ENCODE results near the gene SCFD2. TPM values are rescaled to one million over a fixed set of nuclear protein-coding genes. Genes with fewer than 3 reads are reported as not detected.

The SCFD2 gene
- polyA plus RNA-seq, 1 of the 3 experiments (the other 2 are of a cell fraction), result 14.1 TPM

- Histone ChIP-seq H3K27me3 (ENCODE audit: insufficient read depth) (no peaks in the 10 kb centered on the region), H3K4me2 (no peak overlapping the region), H3F3A (replicated peaks; ENCODE audit: insufficient read depth) (peaks cover 19% of the 10 kb centered on the region), H3K9me3 (no peaks in the 10 kb centered on the region), H3K9ac (no peak overlapping the region), H3K9me2 (no peaks in the 10 kb centered on the region), H3K4me3 (ENCODE audit: low read depth in 2 of 2, low read length in 1 of 2) (no peak overlapping the region), H4K20me1 (ENCODE audit: insufficient read depth) (no peaks in the 10 kb centered on the region), H3K79me2 (ENCODE audit: insufficient read depth) (no peaks in the 10 kb centered on the region), H2AFZ (ENCODE audit: low read depth) (no peak overlapping the region), H3K36me3 (replicated peaks in 1 of 2; ENCODE audit: control insufficient read depth in 1 of 2, insufficient read depth in 2 of 2, low read length in 1 of 2) (no peaks in the 10 kb centered on the region), H3K27ac (ENCODE audit: low read depth in 2 of 2, low read length in 1 of 2) (no peak overlapping the region), H3K4me1 (ENCODE audit: control insufficient read depth in 1 of 2, insufficient read depth in 2 of 2, low read depth in 1 of 2, low read length in 1 of 2) (no peaks in the 10 kb centered on the region; a peak in 2 of 4 replicates)
- TF ChIP-seq TCF12 (IDR thresholded peaks at IDR 0.05) (no peak), IRF3 (IDR thresholded peaks at IDR 0.05; ENCODE audit: low read depth, low read length) (no peak), EP300 (IDR thresholded peaks at IDR 0.05; ENCODE audit: borderline replicate concordance in 1 of 2, low read depth in 1 of 2, low read length in 1 of 2) (no peak), REST (IDR thresholded peaks at IDR 0.05; ENCODE audit: low read depth, low read length) (no peak), ELF1 (IDR thresholded peaks at IDR 0.05) (no peak), FOXM1 (IDR thresholded peaks at IDR 0.05; ENCODE audit: low read depth) (no peak), PBX3 (IDR thresholded peaks at IDR 0.05) (no peak), MXI1 (IDR thresholded peaks at IDR 0.05; ENCODE audit: low read depth, low read length) (no peak), GABPA (IDR thresholded peaks at IDR 0.05; ENCODE audit: low read depth) (no peak), JUND (IDR thresholded peaks at IDR 0.05) (no peak), NFIC (IDR thresholded peaks at IDR 0.05; ENCODE audit: borderline replicate concordance) (no peak), RFX5 (IDR thresholded peaks at IDR 0.05; ENCODE audit: low read length) (no peak), POLR2AphosphoS5 (IDR thresholded peaks at IDR 0.05; ENCODE audit: low read depth, low read length) (no peak), GATA2 (CRISPR knock-in tag; IDR thresholded peaks at IDR 0.05) (no peak), RXRA (IDR thresholded peaks at IDR 0.05; ENCODE audit: borderline replicate concordance, low read depth) (no peak), RCOR1 (IDR thresholded peaks at IDR 0.05; ENCODE audit: low read length) (no peak)
- ChIA-PET CTCF (interaction anchor here (1.2 kb wide), 1 partner anchor 16 kb away, joined by 3 read pairs; no protein-coding TSS in a partner anchor), POLR2A (no interaction called here)
- no peak for DNase-seq
- 89% methylated on average over 4 of the region's 6 CpGs for WGBS (ENCODE audit: low lambda C conversion rate)
Measured at GRCh38 chr4:53105313-53105712, 260.5 kb downstream of the SCFD2 start.
